ENCODE measurements around the gene MGAT4B.

DNA sequence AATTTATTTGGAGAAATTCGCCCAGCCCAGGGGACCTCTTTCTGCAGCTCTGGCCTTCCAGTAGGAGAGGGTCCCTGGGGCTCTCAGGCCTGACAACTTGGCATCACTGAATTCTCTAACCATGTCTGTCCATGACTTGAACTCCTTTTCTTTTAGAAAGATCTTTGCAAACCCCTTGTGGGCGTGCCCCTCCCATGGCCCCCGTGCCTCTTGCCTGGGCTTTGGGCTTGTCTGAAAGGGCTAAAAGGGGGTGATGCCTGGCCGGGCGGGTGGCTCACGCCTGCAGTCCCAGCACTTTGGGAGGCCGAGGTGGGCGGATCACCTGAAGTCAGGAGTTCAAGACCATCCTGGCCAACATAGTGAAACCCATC lies 10.8 kb upstream of the MGAT4B start:
- TF ChIP-seq, protein P1, sequence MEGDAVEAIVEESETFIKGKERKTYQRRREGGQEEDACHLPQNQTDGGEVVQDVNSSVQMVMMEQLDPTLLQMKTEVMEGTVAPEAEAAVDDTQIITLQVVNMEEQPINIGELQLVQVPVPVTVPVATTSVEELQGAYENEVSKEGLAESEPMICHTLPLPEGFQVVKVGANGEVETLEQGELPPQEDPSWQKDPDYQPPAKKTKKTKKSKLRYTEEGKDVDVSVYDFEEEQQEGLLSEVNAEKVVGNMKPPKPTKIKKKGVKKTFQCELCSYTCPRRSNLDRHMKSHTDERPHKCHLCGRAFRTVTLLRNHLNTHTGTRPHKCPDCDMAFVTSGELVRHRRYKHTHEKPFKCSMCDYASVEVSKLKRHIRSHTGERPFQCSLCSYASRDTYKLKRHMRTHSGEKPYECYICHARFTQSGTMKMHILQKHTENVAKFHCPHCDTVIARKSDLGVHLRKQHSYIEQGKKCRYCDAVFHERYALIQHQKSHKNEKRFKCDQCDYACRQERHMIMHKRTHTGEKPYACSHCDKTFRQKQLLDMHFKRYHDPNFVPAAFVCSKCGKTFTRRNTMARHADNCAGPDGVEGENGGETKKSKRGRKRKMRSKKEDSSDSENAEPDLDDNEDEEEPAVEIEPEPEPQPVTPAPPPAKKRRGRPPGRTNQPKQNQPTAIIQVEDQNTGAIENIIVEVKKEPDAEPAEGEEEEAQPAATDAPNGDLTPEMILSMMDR (IDR thresholded peaks at IDR 0.05 in 4 of 5, conservative IDR thresholded peaks at IDR 0.05 in 1 of 5): no peak
- no peak for TF ChIP-seq POLR2A (IDR thresholded peaks at IDR 0.05)

All from gastrocnemius medialis (tissue), 4 donors.